ENCODE data around the gene MCM8. TPM values are rescaled to one million over a fixed set of nuclear protein-coding genes. Genes with fewer than 3 reads are reported as not detected.

The MCM8 gene
- total RNA-seq, 2 donors from 2014 or later, result 26.1 to 43.0 TPM

DNA sequence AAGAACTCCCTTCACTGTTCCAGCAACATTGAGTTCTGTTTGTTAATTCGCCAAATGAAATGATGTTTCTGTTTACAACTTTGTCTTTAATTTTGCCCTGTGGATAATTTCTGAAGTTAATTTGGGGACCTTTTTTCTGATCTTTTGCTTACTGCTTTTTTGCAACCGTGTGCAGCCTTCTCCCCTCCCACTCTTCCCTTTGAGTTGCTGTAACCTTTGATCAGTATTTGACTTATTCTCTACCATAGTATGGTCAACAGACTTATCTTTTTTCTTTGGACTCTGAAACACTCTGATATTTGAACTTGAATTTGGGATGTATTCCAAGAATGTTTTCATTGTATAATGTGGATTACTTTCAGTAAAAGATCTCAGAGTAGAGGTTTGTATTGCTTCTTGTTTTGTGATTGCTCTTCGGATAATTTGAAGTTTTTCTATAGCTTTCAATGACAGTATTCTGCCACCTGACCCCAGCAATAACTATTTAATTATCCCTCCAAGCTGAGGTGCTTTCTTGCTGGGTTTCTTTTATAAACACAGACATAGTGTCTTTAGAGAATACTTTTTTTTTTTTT, 57.2 kb downstream of the MCM8 start:
- Histone ChIP-seq H3K9me3 (ENCODE audit: control insufficient read depth, low read length) (no peaks in the 10 kb centered on the region), H3K27ac (ENCODE audit: low read depth, low read length) (no peak overlapping the region), H3K9ac (ENCODE audit: extremely low read depth, low read length, poor library complexity, severe bottlenecking) (peak overlapping the region; percentile 80), H3K27me3 (ENCODE audit: control insufficient read depth, insufficient read depth, low read length, poor library complexity, severe bottlenecking) (no peaks in the 10 kb centered on the region), H3K4me1 (ENCODE audit: control insufficient read depth, insufficient read depth, low read length) (no peaks in the 10 kb centered on the region), H3K4me3 (ENCODE audit: low read length) (peak overlapping the region; percentile 98), H3K36me3 (ENCODE audit: control insufficient read depth, insufficient read depth, low read length) (peaks cover 32% of the 10 kb centered on the region)
- DNase-seq, result no peak
- 62 to 100% methylated on average over 1 to 3 of the region's 3 CpGs for WGBS, 2 experiments (ENCODE audit: insufficient coverage in 1 of 2, insufficient read length in 1 of 2)
- no peaks in the 10 kb centered on the region for H3K9me3 Mint-ChIP-seq
- H3K4me3 Mint-ChIP-seq, result peak overlapping the region; percentile 91
- peaks cover 17% of the 10 kb centered on the region for H3K4me1 Mint-ChIP-seq
- peaks cover 29% of the 10 kb centered on the region for H3K36me3 Mint-ChIP-seq (ENCODE audit: low read depth)
- TF ChIP-seq, protein P1, sequence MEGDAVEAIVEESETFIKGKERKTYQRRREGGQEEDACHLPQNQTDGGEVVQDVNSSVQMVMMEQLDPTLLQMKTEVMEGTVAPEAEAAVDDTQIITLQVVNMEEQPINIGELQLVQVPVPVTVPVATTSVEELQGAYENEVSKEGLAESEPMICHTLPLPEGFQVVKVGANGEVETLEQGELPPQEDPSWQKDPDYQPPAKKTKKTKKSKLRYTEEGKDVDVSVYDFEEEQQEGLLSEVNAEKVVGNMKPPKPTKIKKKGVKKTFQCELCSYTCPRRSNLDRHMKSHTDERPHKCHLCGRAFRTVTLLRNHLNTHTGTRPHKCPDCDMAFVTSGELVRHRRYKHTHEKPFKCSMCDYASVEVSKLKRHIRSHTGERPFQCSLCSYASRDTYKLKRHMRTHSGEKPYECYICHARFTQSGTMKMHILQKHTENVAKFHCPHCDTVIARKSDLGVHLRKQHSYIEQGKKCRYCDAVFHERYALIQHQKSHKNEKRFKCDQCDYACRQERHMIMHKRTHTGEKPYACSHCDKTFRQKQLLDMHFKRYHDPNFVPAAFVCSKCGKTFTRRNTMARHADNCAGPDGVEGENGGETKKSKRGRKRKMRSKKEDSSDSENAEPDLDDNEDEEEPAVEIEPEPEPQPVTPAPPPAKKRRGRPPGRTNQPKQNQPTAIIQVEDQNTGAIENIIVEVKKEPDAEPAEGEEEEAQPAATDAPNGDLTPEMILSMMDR (conservative IDR thresholded peaks at IDR 0.05), result no peak
- H3K27ac Mint-ChIP-seq, result no peak overlapping the region
- no peaks in the 10 kb centered on the region for H3K27me3 Mint-ChIP-seq (ENCODE audit: insufficient read depth)

DNA sequence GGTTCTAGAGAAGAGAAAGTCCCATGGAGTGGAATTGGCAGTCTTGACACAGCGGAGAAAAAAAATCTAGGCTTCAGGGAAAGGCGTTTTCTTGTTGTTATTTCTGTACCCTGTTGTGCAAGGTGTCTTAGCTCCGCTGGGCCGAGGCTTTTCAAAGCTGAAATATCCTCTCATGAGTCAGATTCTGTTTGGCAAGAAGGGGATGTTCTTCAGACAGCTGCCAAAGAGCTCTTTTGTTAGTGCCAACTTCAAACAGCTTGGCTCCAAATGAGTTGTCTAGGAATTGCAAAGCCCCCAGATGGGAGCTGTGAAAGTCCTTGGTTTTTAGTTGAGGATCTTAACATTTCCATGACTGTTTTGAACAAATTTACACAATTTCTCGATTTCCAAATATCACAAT, 57.8 kb downstream of the MCM8 start:
- no peak overlapping the region for H3K27ac Mint-ChIP-seq
- DNase-seq, result no peak
- peak overlapping the region; percentile 91 for H3K4me3 Mint-ChIP-seq
- no peaks in the 10 kb centered on the region for H3K9me3 Mint-ChIP-seq
- H3K27ac ChIP-seq (ENCODE audit: low read depth, low read length), result peak overlapping the region; percentile 64
- WGBS, 2 experiments (ENCODE audit: insufficient coverage in 1 of 2, insufficient read length in 1 of 2), result 67 to 85% methylated on average over 3 to 5 of the region's 5 CpGs
- H3K9me3 ChIP-seq (ENCODE audit: control insufficient read depth, low read length), result no peaks in the 10 kb centered on the region
- peaks cover 17% of the 10 kb centered on the region for H3K4me1 Mint-ChIP-seq
- TF ChIP-seq, protein P1 (conservative IDR thresholded peaks at IDR 0.05), result no peak
- peak overlapping the region; percentile 98 for H3K4me3 ChIP-seq (ENCODE audit: low read length)
- no peaks in the 10 kb centered on the region for H3K4me1 ChIP-seq (ENCODE audit: control insufficient read depth, insufficient read depth, low read length)
- peaks cover 33% of the 10 kb centered on the region for H3K36me3 Mint-ChIP-seq (ENCODE audit: low read depth)
- H3K27me3 ChIP-seq (ENCODE audit: control insufficient read depth, insufficient read depth, low read length, poor library complexity, severe bottlenecking), result no peaks in the 10 kb centered on the region
- no peak overlapping the region for H3K9ac ChIP-seq (ENCODE audit: extremely low read depth, low read length, poor library complexity, severe bottlenecking)
- H3K27me3 Mint-ChIP-seq (ENCODE audit: insufficient read depth), result no peaks in the 10 kb centered on the region
- peaks cover 36% of the 10 kb centered on the region for H3K36me3 ChIP-seq (ENCODE audit: control insufficient read depth, insufficient read depth, low read length)

DNA sequence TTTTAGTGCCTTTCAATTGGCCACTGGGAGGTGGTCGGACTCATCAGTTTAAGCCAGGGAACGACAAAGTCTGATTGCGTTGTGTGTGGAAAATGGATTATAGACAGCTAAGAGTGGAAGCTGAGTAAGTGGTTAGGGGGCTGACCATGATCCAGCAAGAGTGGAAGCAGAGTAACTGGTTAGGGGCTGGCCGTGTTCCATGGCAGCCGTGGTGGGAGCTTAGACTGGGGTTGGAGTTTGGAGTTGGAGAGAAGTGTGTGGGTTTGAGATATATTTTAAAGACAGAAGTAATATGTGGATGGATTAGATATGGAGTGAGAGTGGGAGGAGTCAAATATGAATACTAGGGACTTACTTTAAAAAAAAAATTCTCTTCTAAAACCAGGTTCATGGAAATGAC, 61.7 kb downstream of the MCM8 start:
- no peak overlapping the region for H3K4me3 Mint-ChIP-seq
- 95 to 98% methylated on average over 5 of the region's 5 CpGs for WGBS, 2 experiments (ENCODE audit: insufficient coverage in 1 of 2, insufficient read length in 1 of 2)
- no peaks in the 10 kb centered on the region for H3K27me3 Mint-ChIP-seq (ENCODE audit: insufficient read depth)
- peaks cover 56% of the 10 kb centered on the region for H3K36me3 Mint-ChIP-seq (ENCODE audit: low read depth)
- no peak overlapping the region for H3K27ac ChIP-seq (ENCODE audit: low read depth, low read length)
- no peaks in the 10 kb centered on the region for H3K9me3 Mint-ChIP-seq
- H3K27ac Mint-ChIP-seq, result no peak overlapping the region
- no peaks in the 10 kb centered on the region for H3K9me3 ChIP-seq (ENCODE audit: control insufficient read depth, low read length)
- H3K9ac ChIP-seq (ENCODE audit: extremely low read depth, low read length, poor library complexity, severe bottlenecking), result no peak overlapping the region
- TF ChIP-seq, protein P1 (conservative IDR thresholded peaks at IDR 0.05), result no peak
- H3K4me1 ChIP-seq (ENCODE audit: control insufficient read depth, insufficient read depth, low read length), result no peaks in the 10 kb centered on the region
- DNase-seq, result no peak
- H3K36me3 ChIP-seq (ENCODE audit: control insufficient read depth, insufficient read depth, low read length), result peaks cover 71% of the 10 kb centered on the region
- H3K4me3 ChIP-seq (ENCODE audit: low read length), result no peak overlapping the region
- peaks cover 13% of the 10 kb centered on the region for H3K4me1 Mint-ChIP-seq
- no peaks in the 10 kb centered on the region for H3K27me3 ChIP-seq (ENCODE audit: control insufficient read depth, insufficient read depth, low read length, poor library complexity, severe bottlenecking)
